GM12892 (cell line): ENCODE data around the gene PRR16.
"Not testable (repeated sequence)": the region's sequence is repeated elsewhere in the genome, so short reads cannot be mapped to it uniquely, and the experiment has no call there.

Source experiments
- DNase-seq: peaks from one replicate; pipeline ENCODE4 v3.0.0; 2011; ENCODE audit not compliant: insufficient read length
- FAIRE-seq: peaks from 2 replicates; lab custom pipeline; 2011; peaks lifted over from hg19 to GRCh38; lab: Jason Lieb, UNC
- POLR2A ChIP-seq: IDR thresholded peaks from 2 replicates; pipeline ENCODE4 v1.6.1; 2011; ENCODE audit warnings: low read depth, low read length, control low read depth
- POLR2AphosphoS5 ChIP-seq: IDR thresholded peaks from 2 replicates; pipeline ENCODE4 v1.6.1; 2011; ENCODE audit warnings: low read depth, low read length, control low read depth
- TAF1 ChIP-seq: IDR thresholded peaks from 2 replicates; pipeline ENCODE4 v1.6.1; 2011; ENCODE audit warnings: low read depth, mild to moderate bottlenecking, control low read depth, low read length, borderline replicate concordance

PRR16 gene

GRCh38 chr5:120447706-120448239 lies 16.3 kb upstream of the PRR16 start:
- TF ChIP-seq POLR2AphosphoS5 (no peak), POLR2A (no peak), TAF1 (no peak)
- DNase-seq (no peak), FAIRE-seq (no peak)

GRCh38 chr5:120449501-120449900 lies 14.6 kb upstream of the PRR16 start:
- DNase-seq = no peak
- no peak for TF ChIP-seq POLR2AphosphoS5
- TF ChIP-seq TAF1 = no peak
- TF ChIP-seq POLR2A = no peak
- FAIRE-seq = no peak

GRCh38 chr5:120450910-120451309 lies 13.2 kb upstream of the PRR16 start:
- FAIRE-seq = no peak
- DNase-seq = no peak
- no peak for TF ChIP-seq POLR2A
- no peak for TF ChIP-seq TAF1
- no peak for TF ChIP-seq POLR2AphosphoS5

- no peak for TF ChIP-seq POLR2A
- no peak for TF ChIP-seq TAF1
- TF ChIP-seq POLR2AphosphoS5 = no peak
- DNase-seq (no peak), FAIRE-seq (no peak)
Measured at GRCh38 chr5:120451445-120451844, 12.7 kb upstream of the PRR16 start.

- FAIRE-seq (no peak), DNase-seq (no peak)
- TF ChIP-seq POLR2A = no peak
- TF ChIP-seq POLR2AphosphoS5 = no peak
- no peak for TF ChIP-seq TAF1
Measured at GRCh38 chr5:120452471-120452870, 11.6 kb upstream of the PRR16 start.

GRCh38 chr5:120454094-120454798 lies 9.9 kb upstream of the PRR16 start:
- no peak for TF ChIP-seq POLR2A
- TF ChIP-seq TAF1 = no peak
- TF ChIP-seq POLR2AphosphoS5 = no peak
- DNase-seq = no peak
- no peak for FAIRE-seq

GRCh38 chr5:120456006-120456405 lies 8.1 kb upstream of the PRR16 start:
- DNase-seq (no peak), FAIRE-seq (no peak)
- no peak for TF ChIP-seq TAF1
- TF ChIP-seq POLR2A = no peak
- TF ChIP-seq POLR2AphosphoS5 = no peak

GRCh38 chr5:120457839-120458507 lies 6.1 kb upstream of the PRR16 start:
- TF ChIP-seq POLR2AphosphoS5 (no peak), POLR2A (no peak), TAF1 (no peak)
- no peak for DNase-seq
- peak; percentile 97 for FAIRE-seq

GRCh38 chr5:120458508-120458847 lies 5.6 kb upstream of the PRR16 start:
- DNase-seq, FAIRE-seq: not testable (repeated sequence)

- no peak for FAIRE-seq
- TF ChIP-seq TAF1 (no peak), POLR2AphosphoS5 (no peak), POLR2A (no peak)
- no peak for DNase-seq
Measured at GRCh38 chr5:120461251-120461650, 2.8 kb upstream of the PRR16 start.

GRCh38 chr5:120463006-120463680 lies 957 bp upstream of the PRR16 start:
- FAIRE-seq = peak; percentile 9
- no peak for DNase-seq
- no peak for TF ChIP-seq POLR2AphosphoS5
- no peak for TF ChIP-seq POLR2A
- TF ChIP-seq TAF1 = no peak
